NCI-H187 (cell line): ENCODE measurements around the gene TMEM33.

ENCODE experiments used
- DNase-seq, 2 experiments: peaks; one replicate each; lab custom pipeline; 2025; lab: John Stamatoyannopoulos, UW

TMEM33 gene

GRCh38 chr4:41998019-41998418, 62.8 kb downstream of the TMEM33 start:
- DNase-seq = no peak

- DNase-seq = no peak
Observed at GRCh38 chr4:41999321-41999720, 64.1 kb downstream of the TMEM33 start.

- DNase-seq = no peak
Observed at GRCh38 chr4:42008011-42008786, 73.0 kb downstream of the TMEM33 start.
